ENCODE results near the gene MOB3A. TPM values are rescaled to one million over a fixed set of nuclear protein-coding genes. Genes with fewer than 3 reads are reported as not detected.

Gene MOB3A
- total and polyA plus RNA-seq, 2 of the 8 experiments (the other 6 are each of a cell fraction or from before 2014, with no cell fraction given): 9.2 to 9.6 TPM

DNA sequence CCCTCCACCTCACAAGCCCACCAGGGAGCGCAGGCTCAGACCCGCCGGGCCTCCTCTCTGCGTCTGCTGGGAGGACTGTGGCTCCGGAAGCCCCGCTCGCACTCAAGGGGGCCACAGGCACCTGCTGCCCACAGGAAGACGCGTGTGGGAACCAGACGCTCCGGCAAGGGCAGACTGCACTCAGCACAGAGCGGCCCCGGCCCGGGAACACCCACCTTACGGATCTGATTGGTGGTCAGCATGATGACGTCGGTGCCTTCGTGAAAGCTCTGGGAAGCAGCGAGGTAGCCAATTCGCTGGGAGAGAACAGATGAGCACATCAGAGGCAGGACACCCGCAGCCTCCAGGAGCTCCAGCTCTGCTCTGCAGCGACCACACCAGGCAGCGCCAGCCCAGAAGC is 40.7 kb upstream of the MOB3A start:
- DNase-seq (ENCODE audit: low read depth in 1 of 2, low spot score in 2 of 2): no peak
- H4K20me1 ChIP-seq (replicated peaks in 1 of 2; ENCODE audit: control insufficient read depth in 1 of 2, insufficient read depth in 2 of 2, low read length in 2 of 2): peaks cover 23 to 27% of the 10 kb centered on the region in 2 experiments
- POLR2A ChIA-PET (ENCODE audit: partially characterized antibody): interaction anchor here (0.6 to 1.5 kb wide), 5 partner anchors 9 to 100 kb away, joined by 3 to 5 read pairs (median 3); no protein-coding TSS in a partner anchor
- no peaks in the 10 kb centered on the region for H3K27me3 ChIP-seq (replicated peaks in 1 of 4; ENCODE audit: control insufficient read depth in 3 of 4, extremely low read depth in 1 of 4, insufficient read depth in 3 of 4, low read length in 3 of 4)
- FAIRE-seq: no peak
- no peak overlapping the region; the same call in 1 of the 2 replicates for H4K8ac ChIP-seq (ENCODE audit: extremely low read depth, insufficient read depth, low read length)
- H3K4ac ChIP-seq (replicated peaks; ENCODE audit: insufficient read length, low read depth, low read length): no peak overlapping the region
- H3K9ac ChIP-seq (replicated peaks in 1 of 4; ENCODE audit: extremely low read depth in 1 of 4, low read depth in 3 of 4, low read length in 3 of 4): no peak overlapping the region
- no peak overlapping the region for H3K27ac ChIP-seq (ENCODE audit: low read depth, low read length)
- no peak overlapping the region for H3K14ac ChIP-seq (ENCODE audit: insufficient read length)
- H4K91ac ChIP-seq (replicated peaks; ENCODE audit: insufficient read length, low read length): no peak overlapping the region
- H3K79me1 ChIP-seq (ENCODE audit: low read depth, low read length): peaks cover 11% of the 10 kb centered on the region
- no peaks in the 10 kb centered on the region for H3K23me2 ChIP-seq (ENCODE audit: low read depth, low read length)
- no peak overlapping the region for H2AK5ac ChIP-seq (ENCODE audit: low read depth, low read length)
- H3K79me2 ChIP-seq (ENCODE audit: control insufficient read depth in 1 of 2, insufficient read depth in 2 of 2, low read length in 2 of 2): peaks cover 3 to 46% of the 10 kb centered on the region in 2 experiments; a peak in 2 of 4 replicates
- no peak overlapping the region for H2BK12ac ChIP-seq (ENCODE audit: low read depth, low read length)
- H3K4me2 ChIP-seq (ENCODE audit: insufficient read depth in 1 of 2, low read depth in 2 of 2, low read length in 2 of 2): no peak overlapping the region
- peaks cover 9 to 36% (median 19%) of the 10 kb centered on the region in 4 experiments; a peak in 5 of 8 replicates for H3K36me3 ChIP-seq (ENCODE audit: control insufficient read depth in 2 of 4, insufficient read depth in 4 of 4, low read length in 3 of 4)
- H2BK15ac ChIP-seq (ENCODE audit: low read length): no peak overlapping the region
- H4K5ac ChIP-seq (ENCODE audit: insufficient read length, low read depth, low read length): no peak overlapping the region
- no peak overlapping the region for H3K23ac ChIP-seq (ENCODE audit: insufficient read length)
- no peak overlapping the region for H2BK20ac ChIP-seq (ENCODE audit: low read length)
- CTCF ChIA-PET (ENCODE audit: partially characterized antibody): interaction anchor here (0.6 to 2.1 kb wide), 5 partner anchors 10 to 452 kb away, joined by 3 to 4 read pairs (median 3); no protein-coding TSS in a partner anchor
- no peak overlapping the region for H2BK5ac ChIP-seq (ENCODE audit: low read depth, low read length)
- no peaks in the 10 kb centered on the region for H3K9me3 ChIP-seq (ENCODE audit: insufficient read depth in 2 of 2, low read depth in 1 of 2, low read length in 1 of 2)
- H3K18ac ChIP-seq (ENCODE audit: extremely low read depth, low read length): no peak overlapping the region
- no peak overlapping the region for H3K4me3 ChIP-seq (ENCODE audit: extremely low read depth in 1 of 4, insufficient read depth in 2 of 4, low read depth in 3 of 4, low read length in 4 of 4)
- 93% methylated on average over 20 of the region's 23 CpGs; no CpG with 5 or more reads in 1 of the 2 experiments for WGBS, 2 experiments (ENCODE audit: extremely low coverage in 1 of 2, insufficient coverage in 1 of 2, insufficient read length in 1 of 2, insufficient replicate concordance in 2 of 2, low coverage in 1 of 2, low lambda C conversion rate in 2 of 2, missing lambda C conversion rate in 1 of 2)
- H3K4me1 ChIP-seq (replicated peaks in 1 of 4; ENCODE audit: control insufficient read depth in 3 of 4, insufficient read depth in 4 of 4, low read length in 3 of 4): no peaks in the 10 kb centered on the region
- no peak overlapping the region for H3K56ac ChIP-seq (replicated peaks; ENCODE audit: insufficient read length, low read depth, low read length)
- no peak overlapping the region for H2AFZ ChIP-seq (ENCODE audit: low read length)
- H2BK120ac ChIP-seq (replicated peaks; ENCODE audit: low read depth, low read length): no peak overlapping the region
- no peak for TF ChIP-seq BCL11A (IDR thresholded peaks at IDR 0.05; ENCODE audit: low read depth in 2 of 2, low read length in 2 of 2)
- TF ChIP-seq EP300 (IDR thresholded peaks at IDR 0.05; ENCODE audit: borderline replicate concordance in 1 of 2, low read depth in 2 of 2, low read length in 2 of 2): no peak
- no peak for TF ChIP-seq RAD21 (IDR thresholded peaks at IDR 0.05 in 1 of 2, conservative IDR thresholded peaks at IDR 0.05 in 1 of 2; ENCODE audit: low read depth in 2 of 2, low read length in 2 of 2)
- TF ChIP-seq ASH2L (IDR thresholded peaks at IDR 0.05; ENCODE audit: low read length): no peak
- no peak for TF ChIP-seq USF2 (IDR thresholded peaks at IDR 0.05; ENCODE audit: low read length)
- TF ChIP-seq MAFK (IDR thresholded peaks at IDR 0.05; ENCODE audit: low read depth, low read length): no peak
- TF ChIP-seq RBBP5 (IDR thresholded peaks at IDR 0.05; ENCODE audit: borderline replicate concordance, low read depth, low read length): no peak
- no peak for TF ChIP-seq KDM5A (IDR thresholded peaks at IDR 0.05; ENCODE audit: low read length)
- TF ChIP-seq HDAC6 (IDR thresholded peaks at IDR 0.05; ENCODE audit: low read depth, low read length): no peak
- TF ChIP-seq, protein P1, sequence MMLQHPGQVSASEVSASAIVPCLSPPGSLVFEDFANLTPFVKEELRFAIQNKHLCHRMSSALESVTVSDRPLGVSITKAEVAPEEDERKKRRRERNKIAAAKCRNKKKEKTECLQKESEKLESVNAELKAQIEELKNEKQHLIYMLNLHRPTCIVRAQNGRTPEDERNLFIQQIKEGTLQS (IDR thresholded peaks at IDR 0.05; ENCODE audit: insufficient read depth, low read depth, low read length): no peak

Measured in H1 (cell line).